ENCODE data around the gene CHD3.
"Not testable (repeated sequence)": the region's sequence is repeated elsewhere in the genome, so short reads cannot be mapped to it uniquely, and the experiment has no call there.

CHD3 gene

GRCh38 chr17:7858522-7858810 lies 30.1 kb upstream of the CHD3 start:
- H3K4me3 ChIP-seq (ENCODE audit: control insufficient read depth, low read depth, low read length): peak overlapping the region; percentile 83
- peak; percentile 59 for TF ChIP-seq CTCF (IDR thresholded peaks at IDR 0.05; ENCODE audit: control insufficient read depth, insufficient read depth, low read depth, low read length, missing control alignments)
- DNase-seq (ENCODE audit: low read depth): no peak

GRCh38 chr17:7859028-7859427 lies 29.6 kb upstream of the CHD3 start:
- peak overlapping the region; percentile 83 for H3K4me3 ChIP-seq (ENCODE audit: control insufficient read depth, low read depth, low read length)
- DNase-seq (ENCODE audit: low read depth): no peak
- no peak for TF ChIP-seq CTCF (IDR thresholded peaks at IDR 0.05; ENCODE audit: control insufficient read depth, insufficient read depth, low read depth, low read length, missing control alignments)

- peak; percentile 71 for TF ChIP-seq CTCF (IDR thresholded peaks at IDR 0.05; ENCODE audit: control insufficient read depth, insufficient read depth, low read depth, low read length, missing control alignments)
- no peak overlapping the region for H3K4me3 ChIP-seq (ENCODE audit: control insufficient read depth, low read depth, low read length)
- no peak for DNase-seq (ENCODE audit: low read depth)
Measured at GRCh38 chr17:7862692-7863437, 25.7 kb upstream of the CHD3 start.

- not testable (repeated sequence) for H3K4me3 ChIP-seq (ENCODE audit: control insufficient read depth, low read depth, low read length); DNase-seq (ENCODE audit: low read depth)
Measured at GRCh38 chr17:7864384-7864783, 24.2 kb upstream of the CHD3 start.

- no peak overlapping the region for H3K4me3 ChIP-seq (ENCODE audit: control insufficient read depth, low read depth, low read length)
- TF ChIP-seq CTCF (IDR thresholded peaks at IDR 0.05; ENCODE audit: control insufficient read depth, insufficient read depth, low read depth, low read length, missing control alignments): no peak
- no peak for DNase-seq (ENCODE audit: low read depth)
Measured at GRCh38 chr17:7864995-7865650, 23.5 kb upstream of the CHD3 start.

GRCh38 chr17:7867881-7868329 lies 20.7 kb upstream of the CHD3 start:
- DNase-seq (ENCODE audit: low read depth): no peak
- no peak overlapping the region for H3K4me3 ChIP-seq (ENCODE audit: control insufficient read depth, low read depth, low read length)
- no peak for TF ChIP-seq CTCF (IDR thresholded peaks at IDR 0.05; ENCODE audit: control insufficient read depth, insufficient read depth, low read depth, low read length, missing control alignments)

GRCh38 chr17:7873051-7873450 lies 15.5 kb upstream of the CHD3 start:
- DNase-seq (ENCODE audit: low read depth): no peak
- no peak for TF ChIP-seq CTCF (IDR thresholded peaks at IDR 0.05; ENCODE audit: control insufficient read depth, insufficient read depth, low read depth, low read length, missing control alignments)

More at GRCh38 chr17:7873051-7873450, 15.5 kb upstream of the CHD3 start:
- H3K4me3 ChIP-seq (ENCODE audit: control insufficient read depth, low read depth, low read length): no peak overlapping the region

Data from AG09309 (cell line).